Hematopoietic multipotent progenitor cell (in vitro differentiated cells): ENCODE measurements around the gene SAMD4A. TPM values are rescaled to one million over a fixed set of nuclear protein-coding genes. Genes with fewer than 3 reads are reported as not detected.

Experiments
- DNase-seq, 3 donors: peaks; one replicate each; pipeline ENCODE4 v3.0.0-alpha.2; 2011 to 2015; ENCODE audit warnings: low read depth in 2 of 3, low spot score in 2 of 3
- total RNA-seq: library from RNA; depleted of rRNA; stranded (reverse); fragments of >200 nt; gene quantifications from one replicate; pipeline ENCODE4 v1.2.3, GENCODE V29; 2012

Gene SAMD4A
- total RNA-seq = 2.7 TPM

- DNase-seq = peak; percentile 28 to 82 (median 76)
Observed at GRCh38 chr14:54566410-54567223, at the start of gene SAMD4A. Gene SAMD4A (plus strand): TSS chr14:54567128. CDS start chr14:54567917, 789 bp downstream.

- no peak for DNase-seq
Observed at GRCh38 chr14:54524410-54524809, 42.5 kb upstream of the SAMD4A start.

GRCh38 chr14:54528973-54529372, 38.0 kb upstream of the SAMD4A start:
- DNase-seq = no peak

GRCh38 chr14:54529811-54530210, 37.1 kb upstream of the SAMD4A start:
- DNase-seq = peak in 2 of 3 donors; percentile 10 to 15

- DNase-seq = no peak
Observed at GRCh38 chr14:54532111-54533012, 34.6 kb upstream of the SAMD4A start.

GRCh38 chr14:54533100-54533499, 33.8 kb upstream of the SAMD4A start:
- DNase-seq = no peak

- no peak for DNase-seq
Observed at GRCh38 chr14:54535126-54535525, 31.8 kb upstream of the SAMD4A start.

- DNase-seq = no peak
Observed at GRCh38 chr14:54535646-54536045, 31.3 kb upstream of the SAMD4A start.

GRCh38 chr14:54537651-54538050, 29.3 kb upstream of the SAMD4A start:
- DNase-seq = no peak

GRCh38 chr14:54538055-54538454, 28.9 kb upstream of the SAMD4A start:
- DNase-seq = no peak

GRCh38 chr14:54547583-54547982, 19.3 kb upstream of the SAMD4A start:
- no peak for DNase-seq

- DNase-seq = no peak
Observed at GRCh38 chr14:54548491-54548890, 18.4 kb upstream of the SAMD4A start.

GRCh38 chr14:54549862-54550261, 17.1 kb upstream of the SAMD4A start:
- DNase-seq = no peak

- DNase-seq = no peak
Observed at GRCh38 chr14:54550514-54550913, 16.4 kb upstream of the SAMD4A start.

- no peak for DNase-seq
Observed at GRCh38 chr14:54554401-54554800, 12.5 kb upstream of the SAMD4A start.

- no peak for DNase-seq
Observed at GRCh38 chr14:54555651-54556050, 11.3 kb upstream of the SAMD4A start.

GRCh38 chr14:54556535-54556934, 10.4 kb upstream of the SAMD4A start:
- no peak for DNase-seq

- DNase-seq = no peak
Observed at GRCh38 chr14:54562334-54562733, 4.6 kb upstream of the SAMD4A start.

GRCh38 chr14:54564071-54564867, 2.7 kb upstream of the SAMD4A start:
- peak; percentile 22 to 70 (median 42) for DNase-seq

GRCh38 chr14:54564868-54565784, 1.8 kb upstream of the SAMD4A start:
- peak; percentile 31 to 47 (median 40) for DNase-seq
